Loucy (cell line): ENCODE measurements around the gene C16orf95.

ENCODE experiments used
- H2AFZ ChIP-seq: fragments of 200-600 bp; sonication (generic); 2 replicates; pipeline ENCODE4 v1.6.0; 2016; ENCODE audit warnings: antibody characterized with exemption, mild to moderate bottlenecking, low read length, moderate library complexity
- H3F3A ChIP-seq: fragments of 200-600 bp; 2 replicates; pipeline ENCODE4 v1.6.0; 2016; ENCODE audit warnings: antibody characterized with exemption, low read depth, mild to moderate bottlenecking
- H3K27me3 ChIP-seq: fragments of 200-600 bp; sonication (generic); 2 replicates; pipeline ENCODE4 v1.6.1; 2014; ENCODE audit warnings: low read length, mild to moderate bottlenecking; ENCODE audit not compliant: insufficient read depth, poor library complexity, severe bottlenecking
- H3K36me3 ChIP-seq: fragments of 200-600 bp; sonication (generic); 2 replicates; pipeline ENCODE4 v1.6.1; 2016; ENCODE audit warnings: low read length; ENCODE audit not compliant: insufficient read depth
- H3K4me1 ChIP-seq: fragments of 200-600 bp; sonication (generic); 2 replicates; pipeline ENCODE4 v1.5.1; 2014; ENCODE audit warnings: low read length, mild to moderate bottlenecking; ENCODE audit not compliant: insufficient read depth, poor library complexity, severe bottlenecking
- H3K4me2 ChIP-seq: fragments of 200-600 bp; sonication (generic); 2 replicates; pipeline ENCODE4 v1.6.0; 2014; ENCODE audit warnings: antibody characterized with exemption, low read length, low read depth, mild to moderate bottlenecking; ENCODE audit not compliant: poor library complexity, severe bottlenecking
- H3K4me3 ChIP-seq: fragments of 200-600 bp; sonication (generic); 2 replicates; pipeline ENCODE4 v1.5.1; 2014; ENCODE audit warnings: low read length, mild to moderate bottlenecking, mixed read lengths; ENCODE audit not compliant: poor library complexity, severe bottlenecking
- H3K79me2 ChIP-seq: fragments of 200-600 bp; sonication (generic); 2 replicates; pipeline ENCODE4 v1.6.1; 2014; ENCODE audit warnings: low read length; ENCODE audit not compliant: insufficient read depth
- H3K9ac ChIP-seq: fragments of 200-600 bp; sonication (generic); 2 replicates; pipeline ENCODE4 v1.6.0; 2014; ENCODE audit warnings: mild to moderate bottlenecking, low read depth, low read length, moderate library complexity; ENCODE audit not compliant: poor library complexity, severe bottlenecking
- H3K9me2 ChIP-seq: fragments of 200-600 bp; sonication (generic); replicated peaks from 2 replicates; pipeline ENCODE4 v1.6.1; 2016; ENCODE audit warnings: low read depth, low read length, mixed read lengths
- H3K9me3 ChIP-seq: fragments of 200-600 bp; sonication (generic); 2 replicates; pipeline ENCODE4 v1.6.1; 2014; ENCODE audit warnings: mild to moderate bottlenecking, antibody characterized with exemption, low read length, low read depth; ENCODE audit not compliant: insufficient read depth
- H4K20me1 ChIP-seq: fragments of 200-600 bp; sonication (generic); 2 replicates; pipeline ENCODE4 v1.6.0; 2014; ENCODE audit warnings: antibody characterized with exemption, low read length, mild to moderate bottlenecking; ENCODE audit not compliant: insufficient read depth, poor library complexity, severe bottlenecking
- CTCF ChIP-seq: fragments of 200-600 bp; sonication (generic); conservative IDR thresholded peaks from 2 replicates; pipeline ENCODE4 v1.5.1; 2014; ENCODE audit warnings: mild to moderate bottlenecking, antibody characterized with exemption, low read length
- EZH2phosphoT487 ChIP-seq: fragments of 200-600 bp; IDR thresholded peaks from 2 replicates; pipeline ENCODE4 v1.6.1; 2018; ENCODE audit warnings: antibody characterized with exemption, mild to moderate bottlenecking, moderate library complexity, borderline replicate concordance

The C16orf95 gene

GRCh38 chr16:87361916-87362619 is 44.9 kb upstream of the C16orf95 start:
- peaks cover 40% of the 10 kb centered on the region; the same call in 1 of the 2 replicates for H3K36me3 ChIP-seq
- H3K4me3 ChIP-seq, result no peak overlapping the region
- no peaks in the 10 kb centered on the region for H3K9me2 ChIP-seq
- no peak for TF ChIP-seq CTCF
- TF ChIP-seq EZH2phosphoT487, result no peak
- H2AFZ ChIP-seq, result no peak overlapping the region
- H3K4me2 ChIP-seq, result no peak overlapping the region
- H3K79me2 ChIP-seq, result no peaks in the 10 kb centered on the region
- peaks cover under 1% of the 10 kb centered on the region for H3K4me1 ChIP-seq
- no peak overlapping the region for H3K9ac ChIP-seq
- no peaks in the 10 kb centered on the region for H3K9me3 ChIP-seq
- no peaks in the 10 kb centered on the region for H4K20me1 ChIP-seq
- no peaks in the 10 kb centered on the region for H3K27me3 ChIP-seq
- no peaks in the 10 kb centered on the region for H3F3A ChIP-seq

- Histone ChIP-seq H3K9me3 (no peaks in the 10 kb centered on the region), H3K4me1 (no peaks in the 10 kb centered on the region), H3K27me3 (no peaks in the 10 kb centered on the region), H3K9me2 (no peaks in the 10 kb centered on the region), H3K4me2 (no peak overlapping the region), H3K4me3 (no peak overlapping the region), H3K79me2 (no peaks in the 10 kb centered on the region), H3F3A (no peaks in the 10 kb centered on the region), H2AFZ (no peak overlapping the region), H4K20me1 (no peaks in the 10 kb centered on the region), H3K9ac (no peak overlapping the region), H3K36me3 (peaks cover 45% of the 10 kb centered on the region; the same call in 1 of the 2 replicates)
- no peak for TF ChIP-seq CTCF
- no peak for TF ChIP-seq EZH2phosphoT487
Observed at GRCh38 chr16:87360862-87361610, 43.8 kb upstream of the C16orf95 start.

- peaks cover 45% of the 10 kb centered on the region; the same call in 1 of the 2 replicates for H3K36me3 ChIP-seq
- H3K4me2 ChIP-seq, result no peak overlapping the region
- H3K79me2 ChIP-seq, result no peaks in the 10 kb centered on the region
- no peaks in the 10 kb centered on the region for H3K27me3 ChIP-seq
- no peak overlapping the region for H2AFZ ChIP-seq
- no peaks in the 10 kb centered on the region for H3K4me1 ChIP-seq
- H4K20me1 ChIP-seq, result no peaks in the 10 kb centered on the region
- no peak overlapping the region for H3K4me3 ChIP-seq
- no peaks in the 10 kb centered on the region for H3K9me2 ChIP-seq
- TF ChIP-seq EZH2phosphoT487, result no peak
- TF ChIP-seq CTCF, result no peak
- no peak overlapping the region for H3K9ac ChIP-seq
- H3K9me3 ChIP-seq, result no peaks in the 10 kb centered on the region
- H3F3A ChIP-seq, result no peaks in the 10 kb centered on the region
Observed at GRCh38 chr16:87359121-87359520, 41.9 kb upstream of the C16orf95 start.
